Stimulated activated CD8-positive, alpha-beta memory T cell treated with anti-CD3 and anti-CD28 coated beads, Interleukin-7, amount 100 ng/mL, for 1 hour (primary cell): Measurements from ENCODE around the gene GMFB.
"Not testable (repeated sequence)": the region's sequence is repeated elsewhere in the genome, so short reads cannot be mapped to it uniquely, and the experiment has no call there.

Experiments used
- DNase-seq, 2 donors: peaks; one replicate each; pipeline ENCODE4 v3.0.0-alpha.2; 2020; ENCODE audit warnings: low read depth in 2 of 2

The GMFB gene

DNA sequence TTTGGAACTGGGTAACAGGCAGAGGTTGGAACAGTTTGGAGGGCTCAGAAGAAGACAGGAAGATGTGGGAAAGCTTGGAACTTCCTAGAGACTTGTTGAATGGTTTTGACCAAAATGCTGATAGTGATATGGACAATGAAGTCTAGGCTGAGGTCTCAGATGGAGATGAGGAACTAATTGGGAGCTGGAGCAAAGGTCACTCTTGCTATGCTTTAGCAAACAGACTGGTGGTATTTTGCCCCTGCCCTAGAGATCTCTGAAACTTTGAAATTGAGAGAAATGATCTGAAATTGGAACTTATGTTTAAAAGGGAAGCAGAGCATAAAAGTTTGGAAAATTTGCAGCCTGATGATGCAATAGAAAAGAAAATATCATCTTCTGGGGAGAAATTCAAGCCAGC lies 30.2 kb downstream of the GMFB start:
- DNase-seq: not testable (repeated sequence)

DNA sequence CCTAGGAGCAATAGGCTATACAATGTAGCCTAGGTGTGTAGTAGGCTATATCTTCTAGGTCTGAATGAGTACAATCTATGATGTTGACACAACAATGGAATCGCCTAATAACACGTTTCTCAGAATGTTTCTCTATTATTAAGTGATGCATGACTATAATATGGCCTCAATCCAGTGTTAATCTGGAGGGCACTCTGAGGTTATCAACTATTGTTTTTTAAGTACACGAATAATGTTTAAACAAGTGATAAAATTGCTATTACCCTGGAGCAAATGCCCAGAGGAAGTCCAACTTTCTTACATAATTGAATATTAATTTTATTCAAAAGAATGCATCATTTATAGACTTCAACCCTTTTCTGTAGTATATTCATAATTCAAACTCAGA lies 31.2 kb downstream of the GMFB start:
- DNase-seq: no peak

DNA sequence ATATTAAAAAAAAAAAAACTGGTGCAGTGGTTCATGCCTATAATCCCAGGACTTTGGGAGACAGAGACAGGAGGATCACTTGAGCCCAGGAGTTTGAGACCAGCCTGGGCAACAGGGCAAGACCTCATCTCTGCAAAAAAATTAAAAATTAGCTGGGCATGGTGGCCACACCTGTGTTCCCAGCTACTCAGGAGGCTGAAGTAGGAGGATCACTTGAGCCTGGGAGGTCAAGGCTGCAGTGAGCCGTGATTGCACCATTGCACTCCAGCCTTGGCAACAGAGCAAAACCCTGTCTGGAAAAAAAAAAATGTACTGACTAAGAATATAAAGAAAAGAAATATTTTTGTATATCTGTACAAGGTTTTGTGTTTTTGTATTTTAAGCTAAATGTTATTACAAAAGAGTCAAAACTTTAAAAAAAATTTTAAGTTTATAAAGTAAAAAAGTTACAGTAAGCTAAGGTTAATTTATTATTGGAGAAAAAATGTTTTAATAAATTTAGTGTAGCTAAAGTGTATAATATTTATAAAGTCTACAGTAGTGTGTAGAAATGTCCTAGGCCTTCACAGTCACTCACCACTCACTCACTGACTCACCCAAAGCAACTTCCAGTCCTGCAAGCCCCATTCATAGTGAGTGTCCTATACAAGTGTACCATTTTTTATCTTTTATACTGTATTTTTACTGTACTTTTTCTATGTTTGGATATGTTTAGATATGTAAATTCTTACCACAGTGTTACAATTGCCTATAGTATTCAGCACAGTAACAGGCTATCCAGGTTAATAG lies 31.8 kb downstream of the GMFB start:
- not testable (repeated sequence) for DNase-seq

DNA sequence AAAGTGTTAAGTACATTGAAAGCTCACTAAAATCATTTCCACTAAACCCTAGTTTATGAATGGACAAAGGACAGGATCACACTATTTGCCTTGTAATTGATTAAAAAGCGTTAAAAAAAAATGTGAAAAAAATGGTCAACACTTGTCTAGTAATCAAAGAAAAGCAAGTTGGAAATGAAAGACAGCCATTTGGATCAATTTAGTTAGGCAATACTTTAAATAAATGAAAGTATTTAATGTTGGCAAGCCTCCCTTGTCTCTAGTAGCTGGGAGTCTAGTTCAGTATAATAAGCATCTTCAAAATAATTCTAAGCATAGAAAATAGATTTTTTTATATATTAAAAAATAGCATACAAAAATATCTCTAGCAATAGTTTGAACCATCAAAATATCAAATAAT lies 33.4 kb downstream of the GMFB start:
- no peak for DNase-seq

DNA sequence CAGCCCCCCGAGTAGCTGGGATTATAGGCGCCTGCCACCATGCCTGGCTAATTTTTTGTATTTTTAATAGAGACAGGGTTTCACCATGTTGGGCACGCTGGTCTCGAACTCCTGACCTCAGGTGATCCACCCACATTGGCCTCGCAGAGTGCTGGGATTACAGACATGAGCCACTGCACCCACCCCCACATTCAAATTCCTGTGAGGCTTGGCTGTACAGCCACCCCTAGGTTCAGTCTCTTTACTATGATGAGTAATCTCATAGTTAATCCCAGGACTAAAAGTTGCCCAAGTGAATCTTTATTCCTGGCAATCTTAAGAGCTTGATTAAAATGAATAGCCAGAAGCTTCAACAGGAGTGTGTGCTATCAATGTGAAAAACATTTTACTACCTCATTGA lies 34.8 kb downstream of the GMFB start:
- DNase-seq: not testable (repeated sequence)

DNA sequence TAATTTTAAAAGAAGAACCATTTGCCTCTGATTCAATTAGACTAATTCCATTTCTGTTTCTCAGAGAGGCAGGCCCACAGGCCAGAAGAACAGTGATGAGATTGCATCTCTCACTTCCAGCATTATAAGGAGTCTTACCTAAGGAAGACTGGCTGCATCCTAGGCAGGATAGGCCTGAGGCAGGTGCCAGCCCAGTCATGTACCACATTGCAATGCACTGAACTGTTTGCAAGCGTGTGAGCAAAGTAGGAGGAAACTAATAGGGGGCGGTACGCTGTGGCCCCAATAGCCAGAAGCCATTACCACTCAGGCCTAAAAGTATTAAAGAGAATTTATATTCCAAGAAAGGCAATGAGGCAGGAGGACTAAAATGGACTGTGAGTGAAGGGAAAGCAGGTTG lies 35.5 kb downstream of the GMFB start:
- DNase-seq: no peak

DNA sequence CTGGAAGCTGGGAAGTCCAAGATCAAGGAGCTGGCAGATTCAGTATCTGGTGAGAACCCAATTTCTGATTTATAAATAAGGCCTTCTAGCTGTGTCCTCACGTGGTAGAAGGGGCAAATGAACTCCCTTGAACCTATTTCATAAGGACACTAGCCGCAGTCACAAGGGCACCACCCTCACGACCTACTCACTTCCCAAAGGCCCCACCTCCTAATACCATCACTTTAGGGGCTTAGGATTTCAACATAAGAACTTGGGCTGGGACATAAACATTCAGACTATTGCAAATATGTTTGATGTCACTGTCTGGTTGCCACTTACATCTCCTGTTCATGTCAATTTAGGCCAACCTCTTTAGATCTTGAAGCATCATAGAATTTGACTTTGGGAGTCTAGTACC lies 36.8 kb downstream of the GMFB start:
- DNase-seq: no peak

DNA sequence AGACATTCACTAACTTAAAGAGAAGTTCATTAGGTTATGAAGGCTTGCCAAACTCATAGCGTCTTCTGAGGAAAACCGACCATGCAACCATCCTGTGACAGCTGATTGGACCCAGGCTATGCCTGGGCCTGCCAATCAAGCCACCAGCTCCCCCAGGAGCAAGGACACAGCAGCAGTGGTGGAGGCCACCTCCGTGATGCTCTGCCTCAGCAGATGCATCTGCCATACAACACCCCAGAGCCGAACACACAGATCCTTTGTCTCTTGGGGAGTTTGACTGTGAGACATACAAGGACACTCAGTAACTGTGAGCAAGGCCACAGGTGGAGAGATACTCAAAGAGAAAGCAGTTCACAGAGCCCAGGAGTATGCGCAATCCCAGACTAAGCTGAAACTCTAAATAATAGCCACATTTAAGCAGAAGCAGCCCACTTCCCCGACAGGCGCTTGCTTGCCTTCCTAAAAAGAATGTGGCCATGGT lies 37.6 kb downstream of the GMFB start:
- DNase-seq: no peak

DNA sequence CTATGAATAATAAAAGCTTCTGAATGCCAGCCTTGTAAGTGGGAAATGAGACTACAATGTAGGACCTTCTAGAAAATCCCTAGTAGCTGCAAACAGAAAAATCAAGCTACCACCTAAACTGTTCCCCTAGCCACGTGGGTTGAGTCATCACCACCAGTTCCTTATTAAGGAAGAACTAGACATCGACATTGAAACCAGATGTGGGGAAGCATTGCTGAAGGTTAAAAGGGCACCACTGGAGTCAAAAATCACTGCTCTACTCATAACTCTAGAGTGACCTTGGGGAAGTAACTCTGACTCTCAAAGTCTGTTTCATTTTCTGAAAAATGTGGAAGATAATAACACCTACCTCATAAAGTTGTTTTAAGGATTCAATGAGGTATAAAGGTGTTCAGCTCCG lies 38.2 kb downstream of the GMFB start:
- DNase-seq: no peak

DNA sequence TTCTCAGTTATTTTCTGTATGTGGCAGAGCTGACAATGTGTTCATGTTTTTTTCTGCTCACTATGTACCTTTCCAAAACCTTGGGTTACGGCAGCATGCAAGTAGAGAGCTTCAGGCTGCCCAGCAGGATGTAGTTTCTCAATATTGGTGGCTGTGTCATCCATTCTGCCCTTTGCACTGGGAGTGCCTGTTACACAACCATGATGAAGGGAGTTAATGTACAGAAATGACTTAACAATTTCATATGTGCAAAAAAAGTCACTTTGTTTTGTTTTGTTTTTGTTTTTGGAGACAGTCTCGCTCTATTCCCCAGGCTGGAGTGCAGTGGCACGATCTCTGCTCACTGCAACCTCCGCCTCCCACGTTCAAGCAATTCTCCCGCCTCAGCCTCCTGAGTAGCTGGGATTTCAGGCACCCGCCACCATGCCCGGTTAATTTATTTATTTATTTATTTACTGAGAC lies 41.5 kb downstream of the GMFB start:
- DNase-seq: no peak

DNA sequence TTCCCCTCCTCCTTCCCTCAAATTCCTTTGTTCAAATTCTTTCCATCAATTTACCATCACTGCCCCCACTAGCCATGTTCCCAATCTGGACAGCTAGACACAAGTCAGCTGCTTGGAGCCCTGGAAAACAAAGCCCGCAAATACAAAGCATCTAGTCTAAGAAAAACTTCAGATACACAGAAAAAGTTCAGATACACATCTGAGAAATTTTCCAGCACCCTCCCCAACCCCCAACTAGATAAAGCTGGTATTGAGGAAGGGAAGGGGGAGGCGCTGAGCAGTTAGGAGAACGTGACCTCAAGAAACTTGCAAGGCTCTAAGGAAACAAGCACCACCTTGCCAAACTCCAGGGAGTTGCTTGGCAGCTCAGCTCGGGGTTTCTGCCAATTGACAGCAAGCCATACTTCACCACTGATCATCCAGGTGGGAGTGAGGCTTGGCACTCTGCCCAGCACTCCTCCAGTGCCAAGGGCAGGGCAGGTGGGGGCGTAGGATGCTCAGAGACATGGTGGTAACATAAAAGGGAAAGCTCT lies 42.6 kb downstream of the GMFB start:
- DNase-seq: no peak

DNA sequence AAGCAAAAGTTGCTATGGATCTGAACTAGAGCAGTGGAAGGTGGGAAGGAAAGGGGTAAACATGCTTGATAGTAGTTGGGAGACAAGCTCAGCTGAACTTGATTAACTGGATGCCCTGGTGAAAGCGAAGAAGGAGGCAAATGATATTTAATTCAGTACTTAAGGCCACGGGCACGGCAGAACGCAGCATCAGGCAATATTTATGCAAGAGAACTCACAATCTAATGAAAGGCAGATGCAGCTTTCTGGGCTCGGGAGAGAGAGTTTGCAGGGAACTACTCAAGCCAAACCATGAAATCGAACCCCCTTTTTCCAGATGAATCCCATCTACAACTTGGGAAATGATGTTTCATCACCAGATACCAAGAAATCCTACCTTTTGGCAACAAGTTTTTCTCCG lies 44.1 kb downstream of the GMFB start:
- no peak for DNase-seq

DNA sequence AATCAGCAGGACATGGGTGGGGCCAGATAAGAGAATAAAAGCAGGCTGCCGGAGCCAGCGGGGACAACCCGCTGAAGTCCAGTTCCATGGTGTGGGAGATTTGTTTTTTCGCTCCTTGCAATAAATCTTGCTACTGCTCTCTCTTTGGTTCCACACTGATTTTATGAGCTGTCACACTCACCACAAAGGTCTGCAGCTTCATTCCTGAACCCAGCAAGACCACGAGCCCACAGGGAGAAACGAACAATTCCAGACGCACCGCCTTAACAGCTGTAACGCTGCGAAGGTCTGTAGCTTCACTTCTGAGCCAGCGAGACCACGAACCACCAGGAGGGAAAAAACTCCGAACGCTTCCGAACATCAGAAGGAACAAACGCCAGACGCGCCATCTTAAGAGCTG lies 44.8 kb downstream of the GMFB start:
- DNase-seq: no peak

DNA sequence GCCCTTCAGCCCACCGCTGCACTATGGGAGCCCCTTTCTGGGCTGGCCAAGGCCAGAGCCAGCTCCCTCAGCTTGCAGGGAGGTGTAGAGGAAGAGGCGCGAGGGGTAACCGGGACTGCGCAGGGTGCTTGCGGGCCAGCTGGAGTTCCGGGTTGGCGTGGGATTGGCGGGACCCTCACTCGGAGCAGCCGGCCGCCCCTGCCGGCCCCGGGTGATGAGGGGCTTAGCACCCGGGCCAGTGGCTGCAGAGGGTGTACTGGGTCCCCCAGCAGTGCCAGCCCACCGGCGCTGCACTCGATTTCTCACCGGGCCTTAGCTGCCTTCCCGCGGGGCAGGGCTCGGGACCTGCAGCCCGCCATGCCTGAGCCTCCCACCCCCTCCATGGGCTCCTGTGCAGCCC lies 45.8 kb downstream of the GMFB start:
- DNase-seq: not testable (repeated sequence)

DNA sequence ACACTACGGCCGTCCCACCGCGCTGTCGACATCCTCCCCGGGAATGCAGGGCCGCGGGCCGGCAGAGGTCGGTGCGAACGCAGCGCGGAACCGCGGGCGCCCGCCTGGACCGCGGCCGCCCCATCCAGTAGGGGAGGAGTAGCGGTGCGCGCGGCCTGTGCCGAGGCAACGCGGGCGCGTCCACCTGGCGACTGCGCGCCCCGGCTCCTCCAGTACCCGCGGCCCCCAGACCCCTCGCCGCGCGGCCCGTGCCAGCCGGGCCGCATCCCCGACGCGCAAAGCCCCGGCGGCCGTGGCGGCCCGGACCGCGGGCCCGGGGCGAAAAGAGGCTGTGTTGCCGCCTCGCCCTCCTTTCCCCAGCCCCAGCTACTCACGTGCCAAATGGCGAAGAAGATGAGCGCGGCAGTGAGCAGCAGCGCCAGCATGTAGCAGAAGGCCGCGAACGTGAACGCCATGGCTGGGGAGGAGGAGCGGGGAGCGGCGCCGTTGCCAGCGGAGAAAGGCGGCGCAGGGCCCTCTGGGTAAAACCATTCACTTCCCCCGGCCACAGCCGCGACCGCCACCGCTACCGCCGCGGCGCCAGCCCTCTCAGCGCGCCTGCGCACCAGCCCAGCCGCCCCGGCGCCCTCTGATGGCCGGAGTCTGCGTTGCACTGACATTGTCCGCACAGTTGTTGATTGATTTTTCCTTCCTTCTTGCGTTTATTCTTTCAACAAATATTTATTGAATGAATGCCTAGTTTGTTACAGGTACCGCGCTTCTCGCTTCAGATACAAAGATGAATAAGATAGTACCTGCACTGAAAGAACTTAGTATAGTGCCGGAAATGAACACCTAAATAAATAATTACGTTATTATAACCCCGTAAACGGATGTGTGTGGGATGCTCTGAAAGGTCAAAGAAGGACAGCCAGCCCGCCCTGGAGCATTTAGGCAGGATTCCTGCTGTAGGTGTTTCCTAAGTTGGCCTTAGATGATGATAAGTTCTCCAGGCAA lies 47.6 kb downstream of the GMFB start, which contains the start of gene CNIH1:
TSS of gene CNIH1 (minus strand) at position 502 of the 996 bp plus-strand sequence. CDS start at position 455, 47 bp downstream.
- peak; percentile 94 to 95 for DNase-seq

DNA sequence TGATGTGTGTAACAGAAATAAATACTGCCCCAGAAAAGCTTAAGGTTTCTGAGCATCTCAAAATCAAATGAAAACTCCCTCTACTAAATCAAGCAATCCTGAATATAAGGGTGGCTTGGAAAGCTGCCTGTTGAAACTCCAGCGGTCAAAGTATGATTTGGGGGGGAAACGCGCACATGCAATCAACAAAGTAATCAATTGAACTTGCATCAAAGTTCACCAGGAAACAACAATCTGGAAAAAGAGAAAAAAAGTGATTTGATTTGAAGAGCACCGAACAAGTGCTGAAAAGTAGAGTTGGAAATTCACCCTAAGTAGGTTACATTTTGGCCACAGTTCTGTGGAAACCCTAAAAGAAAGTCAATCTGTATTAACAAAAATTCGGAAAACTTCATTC lies 48.3 kb downstream of the GMFB start:
- DNase-seq: no peak

DNA sequence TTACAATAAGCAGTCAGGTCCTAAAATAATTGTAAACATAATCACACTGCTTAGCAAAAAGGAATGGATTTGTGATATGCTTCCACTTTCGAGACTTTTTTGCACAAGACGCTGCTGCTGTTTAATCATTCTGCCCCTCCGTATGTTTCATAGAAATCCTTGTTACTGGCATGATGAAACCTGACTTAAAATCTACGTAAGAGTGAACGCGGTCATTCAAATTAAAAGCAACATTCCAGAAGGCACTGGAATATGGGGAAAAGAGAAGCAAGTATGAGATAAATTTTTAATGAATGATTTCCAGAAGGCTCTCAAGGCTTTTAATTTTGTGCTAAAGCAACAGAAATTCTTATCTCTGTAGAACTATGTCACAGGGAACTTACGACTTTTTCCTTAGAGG lies 48.7 kb downstream of the GMFB start:
- DNase-seq: no peak

DNA sequence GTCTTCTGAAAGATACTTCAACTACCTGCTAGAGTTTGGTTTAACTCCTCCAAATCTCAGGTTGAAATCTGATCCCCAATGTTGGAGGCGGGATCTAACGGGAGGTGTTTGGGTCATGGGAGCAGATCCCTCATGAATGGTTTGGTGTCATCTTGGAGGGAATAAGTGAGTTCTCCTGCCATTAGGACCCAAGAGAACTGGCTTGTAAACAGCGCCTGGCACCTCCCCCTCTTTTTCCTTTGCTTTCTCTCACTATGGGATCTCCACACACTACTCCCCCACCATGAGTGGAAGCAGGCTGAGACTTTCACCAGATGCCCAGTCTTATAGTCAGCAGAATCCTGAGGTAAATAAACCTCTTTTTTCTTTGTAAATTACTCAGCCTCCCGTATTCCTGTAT lies 50.1 kb downstream of the GMFB start:
- no peak for DNase-seq

DNA sequence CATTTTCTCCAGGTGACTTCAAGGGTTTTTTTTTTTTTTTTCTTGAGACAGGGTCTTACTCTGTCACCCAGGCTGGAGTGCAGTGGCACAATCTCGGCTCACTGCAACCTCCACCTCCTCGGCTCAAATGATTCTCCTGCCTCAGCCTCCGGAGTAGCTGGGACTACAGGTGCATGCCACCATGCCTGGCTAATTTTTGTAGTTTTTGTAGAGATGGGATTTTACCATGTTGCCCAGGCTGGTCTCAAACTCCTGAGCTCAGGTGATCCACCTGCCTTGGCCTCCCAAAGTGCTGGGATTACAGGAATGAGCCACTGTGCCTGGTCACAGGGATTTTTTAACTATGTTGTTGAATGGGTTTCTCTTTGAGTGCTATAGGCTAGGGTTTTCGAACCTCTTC lies 50.8 kb downstream of the GMFB start:
- DNase-seq: not testable (repeated sequence)

DNA sequence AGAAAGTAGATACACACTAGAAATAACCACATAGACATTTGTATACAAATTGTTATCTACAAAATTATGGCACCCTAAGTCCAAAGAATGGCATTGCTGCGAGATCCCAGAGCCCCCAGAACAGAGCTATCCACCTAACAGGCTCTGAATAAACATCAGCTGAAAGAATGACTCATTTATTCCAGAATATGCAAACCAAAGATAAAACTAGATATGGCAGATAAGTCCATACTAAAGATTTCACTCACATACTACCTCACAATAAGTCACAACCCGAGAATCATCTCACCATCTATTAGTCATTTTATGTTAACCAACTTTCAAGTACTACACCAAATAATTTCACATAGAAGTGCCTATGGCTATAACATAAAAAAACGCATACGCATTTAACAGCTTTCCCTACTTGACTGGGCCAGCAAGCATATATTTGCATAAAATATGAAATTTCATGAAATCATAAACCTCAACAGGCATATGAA lies 53.2 kb downstream of the GMFB start:
- DNase-seq: no peak

DNA sequence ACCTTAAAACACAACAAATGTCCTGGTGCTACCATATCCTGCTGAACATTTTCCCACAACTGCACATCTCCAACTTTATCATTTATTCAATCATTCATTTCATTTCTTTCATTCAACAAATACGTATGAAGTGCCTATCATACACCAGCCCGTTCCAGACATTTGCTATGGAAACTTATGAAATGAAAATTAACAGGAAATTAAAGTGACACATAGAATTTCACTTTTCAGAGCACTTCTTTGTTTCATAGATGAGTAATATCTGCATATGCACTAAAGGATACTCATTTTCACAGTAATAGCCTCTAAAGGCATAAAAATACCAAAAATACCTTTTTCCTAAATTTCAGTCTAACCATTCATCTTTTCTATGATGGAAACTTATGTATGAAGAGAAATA lies 60.3 kb downstream of the GMFB start:
- DNase-seq: no peak

DNA sequence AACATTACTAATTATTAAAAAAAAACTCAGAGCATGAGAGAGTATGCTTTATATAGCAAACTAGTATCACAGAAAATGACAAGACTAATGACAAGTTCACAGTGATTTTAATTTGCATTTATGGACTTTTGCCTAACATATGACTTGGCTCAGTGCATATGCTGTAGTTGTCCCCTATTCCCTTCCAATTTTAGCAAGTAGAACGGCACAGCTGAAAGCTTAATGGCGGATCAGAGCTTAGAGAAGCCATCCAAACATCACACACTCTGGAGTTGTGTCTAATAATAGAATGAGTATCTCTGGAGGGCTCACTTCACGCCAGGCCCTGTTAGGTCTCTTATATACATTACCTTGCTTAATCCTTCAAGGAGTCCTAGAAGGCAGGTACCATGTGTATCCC lies 60.9 kb downstream of the GMFB start:
- DNase-seq: no peak
